DOHH2 (cell line): Measurements from ENCODE around the gene TIAM2.

Experiments used
- H3F3A ChIP-seq: fragments of 200-600 bp; sonication (generic), shearing (Covaris generic); 2 replicates; pipeline ENCODE4 v1.6.0; 2016; ENCODE audit warnings: antibody characterized with exemption, mild to moderate bottlenecking; ENCODE audit not compliant: control insufficient read depth, insufficient read depth
- H3K27ac ChIP-seq: fragments of 200-600 bp; sonication (generic); 2 replicates; pipeline ENCODE4 v1.5.1; 2014; ENCODE audit warnings: low read depth, mild to moderate bottlenecking, low read length, moderate library complexity
- H3K27me3 ChIP-seq: fragments of 200-600 bp; sonication (generic); 2 replicates; pipeline ENCODE4 v1.6.1; 2014; ENCODE audit warnings: mild to moderate bottlenecking, low read length, mixed read lengths; ENCODE audit not compliant: control insufficient read depth
- H3K36me3 ChIP-seq: fragments of 200-600 bp; sonication (generic); 2 replicates; pipeline ENCODE4 v1.6.1; 2014; ENCODE audit warnings: mild to moderate bottlenecking, low read length, moderate library complexity, mixed read lengths; ENCODE audit not compliant: control insufficient read depth
- H3K4me1 ChIP-seq: fragments of 200-600 bp; sonication (generic); 2 replicates; pipeline ENCODE4 v1.6.1; 2014; ENCODE audit warnings: mild to moderate bottlenecking, low read length, mixed read lengths; ENCODE audit not compliant: control insufficient read depth
- H3K4me2 ChIP-seq: fragments of 200-600 bp; sonication (generic); 2 replicates; pipeline ENCODE4 v1.6.0; 2014; ENCODE audit warnings: mild to moderate bottlenecking, low read length, moderate library complexity
- H3K4me3 ChIP-seq: fragments of 200-600 bp; sonication (generic); 2 replicates; pipeline ENCODE4 v1.5.1; 2014; ENCODE audit warnings: mild to moderate bottlenecking, low read length, mixed read lengths
- H3K79me2 ChIP-seq: fragments of 200-600 bp; sonication (generic); 2 replicates; pipeline ENCODE4 v1.6.1; 2014; ENCODE audit warnings: mild to moderate bottlenecking, low read length, mixed read lengths; ENCODE audit not compliant: control insufficient read depth
- H3K9me2 ChIP-seq: fragments of 200-600 bp; sonication (generic); replicated peaks from 2 replicates; pipeline ENCODE4 v1.6.1; 2014; ENCODE audit warnings: mild to moderate bottlenecking, low read length, mixed read lengths; ENCODE audit not compliant: control insufficient read depth
- H3K9me3 ChIP-seq: fragments of 200-600 bp; sonication (generic); 2 replicates; pipeline ENCODE4 v1.6.1; 2014; ENCODE audit warnings: antibody characterized with exemption, low read length, mixed read lengths; ENCODE audit not compliant: control insufficient read depth, insufficient read depth
- H4K20me1 ChIP-seq: fragments of 200-600 bp; sonication (generic); 2 replicates; pipeline ENCODE4 v1.6.0; 2014; ENCODE audit warnings: low read depth, mild to moderate bottlenecking, antibody characterized with exemption, low read length, moderate library complexity; ENCODE audit not compliant: control insufficient read depth, insufficient read depth
- EZH2phosphoT487 ChIP-seq: fragments of 200-600 bp; sonication (generic); IDR thresholded peaks from 2 replicates; pipeline ENCODE4 v1.6.1; 2017; ENCODE audit warnings: borderline replicate concordance, mild to moderate bottlenecking, antibody characterized with exemption, low read length, moderate library complexity, mixed read lengths
- TF ChIP-seq, protein P1 (sequence below): fragments of 200-600 bp; sonication (generic); IDR thresholded peaks from one replicate; pipeline ENCODE4 v1.5.1; 2014; ENCODE audit warnings: antibody characterized with exemption, mild to moderate bottlenecking, low read depth, low read length; ENCODE audit not compliant: poor library complexity, severe bottlenecking

Gene TIAM2

DNA sequence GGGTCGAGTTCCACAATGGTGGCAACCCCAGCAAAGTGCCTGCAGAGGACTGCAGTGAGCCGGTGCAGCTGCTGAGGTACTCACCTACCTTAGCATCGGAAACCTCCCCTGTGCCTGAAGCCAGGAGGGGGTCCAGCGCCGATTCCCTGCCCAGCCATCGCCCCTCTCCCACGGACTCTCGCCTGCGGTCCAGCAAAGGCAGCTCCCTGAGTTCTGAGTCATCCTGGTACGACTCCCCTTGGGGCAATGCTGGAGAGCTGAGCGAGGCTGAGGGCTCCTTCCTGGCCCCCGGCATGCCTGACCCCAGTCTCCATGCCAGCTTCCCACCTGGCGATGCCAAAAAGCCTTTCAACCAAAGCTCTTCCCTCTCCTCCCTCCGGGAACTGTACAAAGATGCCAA, 134.6 kb downstream of the TIAM2 start:
- no peaks in the 10 kb centered on the region for H3F3A ChIP-seq
- no peaks in the 10 kb centered on the region for H3K9me2 ChIP-seq
- H3K9me3 ChIP-seq, result no peaks in the 10 kb centered on the region
- no peaks in the 10 kb centered on the region for H3K27me3 ChIP-seq
- no peak for TF ChIP-seq EZH2phosphoT487
- TF ChIP-seq, protein P1, sequence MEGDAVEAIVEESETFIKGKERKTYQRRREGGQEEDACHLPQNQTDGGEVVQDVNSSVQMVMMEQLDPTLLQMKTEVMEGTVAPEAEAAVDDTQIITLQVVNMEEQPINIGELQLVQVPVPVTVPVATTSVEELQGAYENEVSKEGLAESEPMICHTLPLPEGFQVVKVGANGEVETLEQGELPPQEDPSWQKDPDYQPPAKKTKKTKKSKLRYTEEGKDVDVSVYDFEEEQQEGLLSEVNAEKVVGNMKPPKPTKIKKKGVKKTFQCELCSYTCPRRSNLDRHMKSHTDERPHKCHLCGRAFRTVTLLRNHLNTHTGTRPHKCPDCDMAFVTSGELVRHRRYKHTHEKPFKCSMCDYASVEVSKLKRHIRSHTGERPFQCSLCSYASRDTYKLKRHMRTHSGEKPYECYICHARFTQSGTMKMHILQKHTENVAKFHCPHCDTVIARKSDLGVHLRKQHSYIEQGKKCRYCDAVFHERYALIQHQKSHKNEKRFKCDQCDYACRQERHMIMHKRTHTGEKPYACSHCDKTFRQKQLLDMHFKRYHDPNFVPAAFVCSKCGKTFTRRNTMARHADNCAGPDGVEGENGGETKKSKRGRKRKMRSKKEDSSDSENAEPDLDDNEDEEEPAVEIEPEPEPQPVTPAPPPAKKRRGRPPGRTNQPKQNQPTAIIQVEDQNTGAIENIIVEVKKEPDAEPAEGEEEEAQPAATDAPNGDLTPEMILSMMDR, result no peak
- no peaks in the 10 kb centered on the region for H3K79me2 ChIP-seq
- H3K36me3 ChIP-seq, result no peaks in the 10 kb centered on the region
- H4K20me1 ChIP-seq, result no peaks in the 10 kb centered on the region
- H3K4me2 ChIP-seq, result no peak overlapping the region
- no peak overlapping the region for H3K4me3 ChIP-seq
- no peak overlapping the region for H3K27ac ChIP-seq
- no peaks in the 10 kb centered on the region for H3K4me1 ChIP-seq

DNA sequence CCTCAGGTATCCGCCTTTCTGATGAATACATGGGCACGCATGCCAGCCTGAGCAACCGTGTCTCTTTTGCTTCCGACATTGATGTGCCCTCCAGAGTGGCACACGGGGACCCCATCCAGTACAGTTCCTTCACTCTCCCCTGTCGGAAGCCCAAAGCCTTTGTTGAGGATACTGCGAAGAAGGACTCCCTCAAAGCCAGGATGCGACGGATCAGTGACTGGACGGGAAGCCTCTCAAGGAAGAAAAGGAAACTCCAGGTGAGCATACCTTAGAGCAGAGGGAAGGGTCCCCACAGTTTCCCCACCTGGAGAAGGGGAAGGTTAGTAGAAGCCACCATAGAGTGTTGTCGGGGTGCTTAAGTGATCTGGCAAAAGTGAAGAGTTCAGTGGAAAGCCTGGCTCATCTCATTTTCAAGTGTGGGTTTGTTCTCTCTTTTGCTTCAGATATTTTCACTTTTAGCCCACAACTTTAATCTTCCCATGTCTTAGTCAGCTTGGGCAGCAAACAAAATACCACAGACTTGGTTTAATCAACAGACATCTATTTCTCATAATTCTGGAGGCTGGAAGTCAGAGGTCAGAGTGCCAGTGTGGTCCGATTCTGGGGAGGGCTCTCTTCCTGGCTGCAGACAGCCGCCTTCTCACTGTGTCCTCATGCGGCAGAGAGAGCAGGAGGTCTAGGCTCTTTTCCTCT, 135.2 kb downstream of the TIAM2 start:
- Histone ChIP-seq H3K9me2 (no peaks in the 10 kb centered on the region), H3K27me3 (no peaks in the 10 kb centered on the region), H4K20me1 (no peaks in the 10 kb centered on the region)

DNA sequence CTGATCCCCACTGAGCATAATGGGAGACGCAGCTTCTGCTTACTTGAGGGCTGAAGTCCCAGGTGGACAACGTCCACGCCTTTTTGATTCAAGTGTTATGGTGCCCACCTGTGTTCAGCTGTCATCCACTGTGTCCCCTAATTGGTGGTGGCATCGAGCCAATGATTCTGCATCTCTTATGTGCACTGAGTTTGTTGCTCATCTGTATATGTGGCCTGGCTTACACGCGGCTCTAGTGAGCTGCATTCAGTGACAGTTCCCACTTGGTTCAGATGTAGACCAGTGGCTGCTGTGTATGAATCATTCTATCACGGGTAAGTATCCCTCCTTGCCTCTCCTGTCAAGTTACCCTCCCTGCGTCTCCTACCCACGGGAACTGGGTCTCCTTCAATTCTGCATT, 137.5 kb downstream of the TIAM2 start:
- no peaks in the 10 kb centered on the region for H3F3A ChIP-seq
- no peaks in the 10 kb centered on the region for H3K4me1 ChIP-seq
- TF ChIP-seq EZH2phosphoT487, result no peak
- TF ChIP-seq, protein P1, result no peak
- no peak overlapping the region for H3K27ac ChIP-seq
- no peaks in the 10 kb centered on the region for H3K9me2 ChIP-seq
- no peak overlapping the region for H3K4me2 ChIP-seq
- H3K27me3 ChIP-seq, result no peaks in the 10 kb centered on the region
- H3K36me3 ChIP-seq, result no peaks in the 10 kb centered on the region
- no peaks in the 10 kb centered on the region for H3K9me3 ChIP-seq
- no peaks in the 10 kb centered on the region for H4K20me1 ChIP-seq
- H3K4me3 ChIP-seq, result no peak overlapping the region
- H3K79me2 ChIP-seq, result no peaks in the 10 kb centered on the region

More for the DNA sequence above, 135.2 kb downstream of the TIAM2 start:
- TF ChIP-seq, protein P1, result no peak
- no peak for TF ChIP-seq EZH2phosphoT487
- Histone ChIP-seq H3K27ac (no peak overlapping the region), H3K4me2 (no peak overlapping the region), H3K4me1 (no peaks in the 10 kb centered on the region), H3K9me3 (no peaks in the 10 kb centered on the region), H3K79me2 (no peaks in the 10 kb centered on the region), H3K4me3 (no peak overlapping the region), H3F3A (no peaks in the 10 kb centered on the region), H3K36me3 (no peaks in the 10 kb centered on the region)
